GM19452 (cell line): ENCODE results near the gene CCDC185.

ENCODE experiments used
- ATAC-seq: cut with Tn5 transposase; IDR thresholded peaks from one replicate; pipeline ENCODE4 v1.9.1; 2021; ENCODE audit not compliant: unreplicated experiment

The CCDC185 gene

DNA sequence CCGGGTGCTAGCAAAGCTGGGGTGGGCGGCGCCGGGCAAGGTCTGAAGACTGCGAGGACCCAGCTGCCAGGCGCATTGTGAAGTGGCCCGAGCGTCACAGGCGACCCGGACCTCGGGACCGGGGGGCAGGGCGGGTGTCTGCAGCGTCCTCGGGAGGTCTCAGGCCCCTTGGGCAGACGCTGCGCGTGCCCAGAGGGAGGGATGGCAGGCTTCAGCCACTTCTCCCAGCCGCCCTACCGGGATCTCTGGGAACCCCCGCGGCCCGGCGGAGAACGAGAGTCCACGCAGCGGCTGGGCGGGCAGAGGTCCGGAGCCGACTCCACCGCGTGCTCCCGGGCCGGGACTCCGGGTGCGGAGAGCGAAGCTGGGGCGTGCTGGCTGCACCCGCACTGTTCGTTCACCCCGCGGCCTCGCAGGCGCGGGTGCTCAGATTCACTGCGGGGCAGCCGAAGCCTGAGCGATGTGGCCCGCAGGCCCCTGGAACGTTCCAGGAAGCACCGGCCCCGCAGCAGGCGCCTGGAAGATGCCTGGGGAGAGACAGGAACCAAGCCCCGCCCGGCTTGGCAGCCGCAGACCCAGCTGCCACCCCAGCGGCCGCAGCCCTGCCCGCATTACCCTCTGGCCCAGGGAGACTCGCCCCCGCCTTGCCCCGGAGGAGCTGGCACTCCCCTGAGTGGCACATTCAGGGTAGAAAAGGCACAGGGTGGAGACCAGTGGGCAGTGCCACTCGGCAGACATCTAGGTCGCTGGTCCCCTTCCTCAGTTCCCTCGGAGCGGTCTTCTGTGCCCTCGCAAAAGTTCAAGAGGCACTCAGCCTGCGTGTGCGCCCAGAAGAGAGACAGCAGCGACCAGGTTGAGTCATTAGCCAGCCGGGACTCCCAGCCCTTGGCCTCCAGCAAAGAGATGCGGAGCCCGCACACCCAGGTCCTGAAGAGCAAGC, at the start of gene CCDC185:
TSS of gene CCDC185 (plus strand) at position 141 of the 940 bp plus-strand sequence. CDS start at position 202, 61 bp downstream.
- no peak for ATAC-seq

DNA sequence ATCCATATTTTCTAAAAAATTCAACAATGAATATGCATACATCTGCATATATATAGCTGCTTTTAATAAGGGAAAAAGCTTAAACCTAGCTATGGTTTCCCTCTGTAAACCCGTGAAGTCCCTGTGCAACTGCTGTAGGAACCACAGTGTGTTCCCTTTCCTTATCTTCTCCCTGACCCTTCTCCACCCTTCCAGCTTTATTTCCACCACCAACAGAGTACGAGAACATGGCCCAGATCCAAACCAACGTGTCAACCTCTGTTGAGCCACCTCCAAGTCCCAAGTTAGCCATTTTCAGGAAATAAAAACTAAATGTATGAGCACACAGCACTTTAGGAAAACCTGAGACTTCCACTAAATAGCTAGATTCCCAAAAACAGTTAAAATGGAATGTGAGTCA, 49.5 kb upstream of the CCDC185 start:
- no peak for ATAC-seq

DNA sequence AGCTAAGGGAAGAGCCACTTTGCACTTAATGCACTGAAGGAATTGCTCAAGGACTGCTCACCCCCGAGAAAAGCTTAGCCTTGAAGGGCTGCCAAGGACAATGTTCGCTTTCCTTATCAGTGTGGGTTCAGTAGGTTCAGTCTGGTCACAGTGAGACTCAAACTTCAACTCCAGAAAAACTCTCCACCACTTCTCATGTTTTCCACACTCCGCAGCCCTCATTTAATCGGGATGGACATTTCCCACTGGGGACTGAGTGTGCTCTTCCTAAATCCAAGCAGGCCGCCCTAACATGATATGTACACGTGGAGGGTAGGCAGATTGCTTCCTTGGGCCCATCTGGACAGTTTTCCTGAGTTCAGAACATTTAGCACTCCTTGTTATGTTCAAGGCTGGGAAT, 48.7 kb upstream of the CCDC185 start:
- no peak for ATAC-seq

DNA sequence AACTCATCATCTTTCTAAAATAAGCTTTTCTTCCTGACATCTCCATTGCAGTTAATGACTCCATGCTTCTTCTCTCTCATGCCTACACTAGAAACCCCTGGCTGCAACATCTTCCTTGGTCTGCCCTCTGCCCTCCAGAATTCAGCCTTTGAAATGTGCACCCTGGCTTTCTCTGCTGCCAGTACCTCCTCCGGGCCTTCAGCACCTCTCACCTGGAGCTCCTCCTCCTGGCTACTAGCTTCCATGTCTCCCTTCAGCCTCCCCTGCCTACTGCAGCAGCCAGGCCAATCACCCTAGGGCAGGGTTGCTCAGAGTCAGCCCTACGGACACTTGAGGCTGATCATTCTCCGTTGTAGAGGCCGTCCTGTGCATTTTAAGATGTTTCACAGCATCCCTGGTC, 47.5 kb upstream of the CCDC185 start:
- ATAC-seq = no peak

DNA sequence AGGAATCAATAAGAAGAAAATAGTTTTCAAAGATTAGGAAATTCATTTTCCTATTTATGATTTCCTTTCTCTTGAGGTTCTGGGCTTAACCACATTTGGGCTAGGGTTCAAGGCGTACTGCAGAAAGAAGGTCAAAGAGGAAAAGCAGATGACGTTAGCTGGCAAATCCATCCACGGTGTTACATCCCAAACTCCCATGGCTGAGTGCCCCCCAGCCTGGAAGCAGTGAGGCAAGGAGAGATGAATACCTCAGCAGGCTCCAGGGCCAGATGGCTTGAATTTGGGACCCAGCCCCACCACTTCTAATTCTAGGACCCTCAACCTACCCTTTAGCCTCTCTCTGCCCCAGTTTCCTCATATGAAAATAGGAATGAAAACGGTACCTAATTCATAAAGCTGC, 46.9 kb upstream of the CCDC185 start:
- ATAC-seq = no peak

DNA sequence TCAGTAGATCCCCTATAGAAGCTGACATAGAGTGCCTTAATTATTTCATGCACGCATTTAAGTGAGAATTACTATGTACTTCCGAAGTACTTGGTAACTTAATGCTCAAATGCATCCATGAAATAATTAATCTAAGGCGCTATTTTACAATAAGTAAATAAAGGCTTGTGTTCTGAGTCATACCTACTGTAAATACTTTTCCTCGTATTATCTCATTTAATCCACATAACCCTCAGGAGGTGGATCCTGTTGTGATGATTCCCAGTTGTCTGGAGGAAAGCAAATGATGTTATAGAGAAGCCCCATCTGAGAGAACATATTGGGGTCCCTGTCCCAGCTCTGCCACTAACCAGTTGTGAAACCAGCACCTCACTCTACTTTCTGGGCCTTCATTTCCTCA, 45.6 kb upstream of the CCDC185 start:
- no peak for ATAC-seq

DNA sequence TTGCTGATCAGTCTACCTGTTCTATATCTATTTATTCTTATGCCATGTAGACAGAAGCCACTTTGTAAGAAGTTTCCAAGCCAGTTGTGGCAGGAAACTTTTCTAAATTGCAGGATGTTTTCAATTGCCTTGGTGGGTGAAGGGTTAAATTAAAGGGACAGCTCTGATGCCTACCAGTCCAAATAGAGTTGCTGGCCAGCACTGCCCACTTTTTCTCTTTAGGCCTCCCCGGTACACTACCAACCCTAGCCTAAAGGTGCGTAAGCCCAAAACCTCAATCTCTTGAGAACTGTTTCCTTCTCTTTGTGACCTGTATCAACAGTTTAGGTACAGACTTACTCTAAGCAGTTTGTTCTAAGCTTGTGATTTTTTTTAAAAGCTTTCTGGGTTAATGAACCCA, 44.8 kb upstream of the CCDC185 start:
- no peak for ATAC-seq

DNA sequence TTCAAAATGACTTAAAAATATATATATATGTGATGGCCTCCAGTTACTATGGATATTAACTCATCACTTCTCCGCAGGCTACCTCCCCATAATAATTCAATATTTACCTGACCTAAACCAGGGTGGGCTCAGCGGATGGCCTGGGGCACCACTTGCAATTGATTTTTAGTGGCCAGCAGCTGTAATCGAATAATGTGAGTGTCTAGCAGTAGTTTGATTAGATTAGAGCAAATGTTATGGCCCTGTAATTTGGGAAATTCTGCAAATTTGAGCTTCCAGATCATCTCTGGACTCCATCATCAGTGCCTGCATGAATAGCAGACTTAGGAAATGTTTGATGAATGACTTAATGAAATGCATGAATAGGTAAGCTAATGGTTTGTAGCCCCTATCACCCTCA, 44.0 kb upstream of the CCDC185 start:
- no peak for ATAC-seq

DNA sequence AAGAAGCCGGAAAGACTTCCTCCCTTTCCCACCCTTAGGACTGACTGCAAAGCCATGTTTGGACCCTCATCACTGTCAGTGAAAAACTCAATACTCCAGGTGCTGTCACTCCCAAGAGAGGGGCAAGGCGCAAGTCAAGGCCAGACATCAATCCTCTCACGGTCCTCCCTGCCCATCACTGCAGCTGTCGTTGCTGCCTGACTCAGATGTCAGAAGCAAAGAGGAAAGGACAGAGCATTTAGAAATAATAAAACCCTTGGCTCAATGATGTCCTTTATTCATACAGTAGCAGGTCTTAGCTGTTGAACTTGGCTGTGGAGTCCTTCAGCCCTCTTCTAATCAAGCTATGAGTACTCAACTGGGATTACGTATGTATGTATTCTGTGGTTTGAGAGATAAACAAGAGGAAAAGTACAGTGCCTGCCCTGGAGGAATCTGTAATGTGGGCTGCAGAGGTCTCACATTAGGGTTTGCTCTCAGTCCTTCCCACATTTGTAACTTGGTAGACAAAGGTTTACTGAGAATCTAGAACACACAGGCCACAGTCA, 42.8 kb upstream of the CCDC185 start:
- no peak for ATAC-seq

DNA sequence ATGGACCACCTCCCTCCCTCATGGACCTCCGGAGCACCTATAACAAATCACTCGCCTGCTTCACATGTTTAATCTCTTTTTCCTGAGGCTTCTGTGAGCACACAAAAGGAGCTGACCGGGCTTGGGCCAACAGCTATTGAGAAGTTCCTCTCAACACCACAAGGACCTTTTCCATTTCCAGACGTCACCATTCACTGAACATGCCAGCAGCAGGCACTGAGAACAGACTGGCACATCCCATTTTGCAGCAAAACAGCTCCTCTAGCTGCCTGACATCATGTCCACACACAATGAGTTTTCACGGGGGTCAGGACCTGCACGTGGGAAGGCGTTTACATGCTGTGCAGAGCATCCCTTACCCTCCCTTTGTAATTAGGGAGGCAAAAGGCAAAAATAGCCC, 40.3 kb upstream of the CCDC185 start:
- no peak for ATAC-seq

DNA sequence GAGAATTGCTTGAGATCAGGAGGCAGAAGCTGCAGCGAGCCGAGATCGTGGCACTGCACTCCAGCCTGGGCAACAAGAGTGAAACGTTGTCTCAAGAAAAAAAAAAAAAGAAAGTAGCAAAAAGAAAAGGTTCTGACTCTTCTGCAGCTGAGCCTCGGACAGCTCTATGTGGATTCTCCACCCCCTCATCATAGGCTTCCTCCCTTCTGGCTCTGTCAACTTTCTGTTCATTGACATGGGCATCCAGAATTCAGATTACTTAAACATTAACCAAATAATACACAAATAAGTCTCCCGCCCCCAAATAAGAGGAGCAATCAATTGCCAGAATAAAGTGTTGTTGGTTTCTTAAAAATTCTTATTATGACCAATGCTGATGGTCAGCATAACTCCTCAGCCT, 39.3 kb upstream of the CCDC185 start:
- ATAC-seq = no peak

DNA sequence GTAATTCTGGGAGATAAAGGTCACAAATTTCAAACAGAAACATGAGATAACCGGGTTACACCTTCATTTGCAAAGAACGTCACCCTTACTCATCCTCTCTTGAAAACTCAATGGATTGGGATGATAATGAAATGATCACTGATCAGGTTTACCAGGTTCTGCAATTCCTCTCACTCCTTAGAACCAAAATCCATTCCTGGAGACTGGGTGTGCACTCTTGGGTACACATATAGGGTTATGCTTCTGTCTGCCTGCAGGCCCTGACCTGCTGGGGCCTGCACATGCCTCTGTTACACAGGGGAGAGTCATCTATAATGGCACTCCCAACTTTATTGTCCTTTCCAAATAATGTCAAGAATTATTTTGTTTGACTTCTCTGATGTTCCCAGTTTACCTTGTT, 37.5 kb upstream of the CCDC185 start:
- no peak for ATAC-seq

DNA sequence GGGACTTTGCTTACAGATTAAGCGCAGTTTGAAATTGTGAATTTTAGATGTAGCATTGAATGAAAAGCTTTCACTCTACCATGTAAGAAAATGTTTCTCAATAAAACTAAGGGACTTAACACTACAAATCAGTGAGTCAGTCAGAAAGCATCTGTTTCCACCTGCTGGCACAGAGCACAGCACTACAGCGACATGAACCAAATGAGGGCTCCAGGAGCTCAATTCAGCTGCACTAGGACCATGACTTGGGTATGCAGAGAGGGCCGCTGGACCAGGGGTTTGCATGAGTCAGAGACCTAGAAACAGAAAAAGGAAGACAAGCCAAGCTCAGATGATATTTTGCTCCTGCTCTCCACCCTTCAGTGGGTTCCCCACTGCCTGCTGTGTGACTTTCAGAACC, 34.4 kb upstream of the CCDC185 start:
- ATAC-seq = no peak

DNA sequence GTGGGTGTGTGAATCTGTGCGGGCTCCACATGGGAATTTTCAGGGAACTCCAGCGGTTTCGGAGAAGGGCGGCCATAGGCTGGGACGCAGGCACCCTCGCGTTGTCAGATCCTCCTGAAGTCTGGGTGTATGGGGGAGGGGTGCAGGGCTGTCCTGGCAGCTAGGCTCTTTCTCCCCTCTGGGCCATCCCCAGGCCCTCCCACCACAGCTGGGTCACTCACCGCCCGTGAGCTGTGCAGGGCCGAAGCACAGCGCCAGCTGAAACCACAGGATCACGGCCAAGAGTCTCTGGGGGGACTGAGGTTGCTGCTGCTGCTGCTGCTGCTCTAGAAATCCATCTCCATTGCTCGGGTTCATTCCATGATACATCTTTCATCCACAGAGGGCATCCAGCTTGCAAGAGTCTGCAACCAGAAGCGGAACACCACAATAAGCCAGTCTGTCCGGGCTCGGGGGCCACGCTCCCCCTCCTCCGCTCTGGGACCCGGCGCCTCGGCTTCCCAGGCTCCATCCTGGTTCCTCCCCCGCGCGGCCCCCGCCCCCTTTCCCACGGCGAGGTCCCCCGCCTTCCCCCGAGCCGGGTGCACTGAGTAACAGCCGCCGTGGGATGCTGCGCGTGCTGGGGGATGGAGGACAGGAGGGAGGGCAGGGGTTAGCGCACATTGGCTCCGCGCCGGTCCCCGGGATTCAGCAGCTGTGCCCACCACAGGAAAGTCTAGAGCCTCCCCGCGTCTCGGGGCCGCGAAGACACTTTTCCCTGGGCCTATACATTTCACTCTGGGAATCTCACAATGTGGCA, 30.0 kb upstream of the CCDC185 start:
- ATAC-seq = no peak

DNA sequence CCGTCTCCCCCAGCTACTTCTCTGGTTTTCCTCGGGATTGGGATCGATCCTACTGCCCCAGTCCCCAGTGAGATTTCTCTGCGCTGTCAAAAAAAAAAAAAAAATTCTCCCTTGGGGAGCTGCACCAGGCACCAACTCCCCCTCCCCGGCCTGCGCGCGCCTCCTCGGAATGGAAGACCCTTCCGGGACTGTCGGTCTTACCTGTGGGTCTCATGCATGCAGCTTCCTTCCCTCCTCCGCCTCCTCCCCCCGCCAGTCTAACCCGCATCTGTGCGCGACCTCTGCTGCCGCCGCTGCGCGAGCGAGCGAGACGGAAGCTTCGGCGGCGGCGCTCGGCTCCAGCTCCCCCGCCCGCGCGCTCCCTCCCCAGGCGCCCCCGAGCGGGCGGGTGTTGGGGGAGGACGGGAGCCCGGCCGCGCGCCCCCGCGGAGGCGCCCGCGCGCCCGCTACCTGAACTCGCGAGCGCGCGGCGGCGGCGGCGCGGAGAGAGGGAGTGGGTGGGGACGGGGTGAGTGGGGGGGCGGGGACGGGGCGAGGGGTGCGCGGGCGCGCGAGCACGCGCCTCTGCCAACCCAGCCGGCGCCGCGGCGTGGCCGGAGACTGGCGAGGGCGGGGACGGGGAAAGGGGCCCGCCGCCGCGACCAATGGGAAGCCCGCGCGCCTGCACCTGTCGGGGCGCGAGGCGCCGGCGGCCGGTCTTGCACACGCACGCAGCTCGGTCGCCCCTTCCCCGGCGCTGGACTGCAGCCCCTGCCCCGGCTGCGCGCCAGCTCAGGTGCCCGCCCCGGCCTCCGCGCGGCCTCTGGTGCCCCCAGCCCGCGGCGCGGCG, 29.1 kb upstream of the CCDC185 start, which contains the start of gene SUSD4:
TSS of gene SUSD4 (minus strand) at position 321 of the 829 bp plus-strand sequence. CDS start 751 bp downstream, outside the sequence.
- ATAC-seq = no peak

DNA sequence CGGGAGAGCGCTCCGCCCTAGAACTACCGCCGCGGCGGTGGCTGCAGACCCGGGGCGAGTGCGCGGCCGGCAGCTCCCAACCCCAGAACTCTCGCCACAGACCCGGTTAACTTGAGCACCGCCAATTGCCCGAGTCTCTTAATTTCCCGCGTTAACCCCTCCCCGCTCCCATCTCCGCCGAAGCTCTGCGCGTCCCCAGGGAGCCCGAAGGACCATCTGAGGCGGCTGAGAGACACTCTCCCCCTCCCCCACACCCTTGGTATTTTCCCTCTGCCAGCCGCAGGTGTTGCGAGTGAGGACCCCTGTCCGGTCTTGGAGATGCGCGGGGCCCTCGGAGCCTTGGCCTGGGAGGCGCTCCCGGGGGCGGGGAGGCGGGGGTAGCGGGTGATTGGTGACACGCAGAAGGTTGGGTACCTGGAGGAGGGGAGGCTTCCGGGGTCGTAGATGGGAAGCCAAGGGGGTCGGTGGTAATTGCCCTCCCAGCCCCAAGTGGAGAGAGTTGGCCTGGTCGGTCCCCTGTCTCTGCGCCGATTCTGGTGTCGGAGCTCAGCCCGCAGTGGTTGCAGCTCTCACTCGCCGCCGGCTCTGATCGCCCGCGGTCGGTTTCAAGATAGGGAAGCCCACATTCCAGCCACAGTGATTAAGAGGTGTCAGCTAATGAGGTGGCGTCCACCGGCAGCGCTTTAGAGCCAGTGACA, 28.4 kb upstream of the CCDC185 start:
- no peak for ATAC-seq

DNA sequence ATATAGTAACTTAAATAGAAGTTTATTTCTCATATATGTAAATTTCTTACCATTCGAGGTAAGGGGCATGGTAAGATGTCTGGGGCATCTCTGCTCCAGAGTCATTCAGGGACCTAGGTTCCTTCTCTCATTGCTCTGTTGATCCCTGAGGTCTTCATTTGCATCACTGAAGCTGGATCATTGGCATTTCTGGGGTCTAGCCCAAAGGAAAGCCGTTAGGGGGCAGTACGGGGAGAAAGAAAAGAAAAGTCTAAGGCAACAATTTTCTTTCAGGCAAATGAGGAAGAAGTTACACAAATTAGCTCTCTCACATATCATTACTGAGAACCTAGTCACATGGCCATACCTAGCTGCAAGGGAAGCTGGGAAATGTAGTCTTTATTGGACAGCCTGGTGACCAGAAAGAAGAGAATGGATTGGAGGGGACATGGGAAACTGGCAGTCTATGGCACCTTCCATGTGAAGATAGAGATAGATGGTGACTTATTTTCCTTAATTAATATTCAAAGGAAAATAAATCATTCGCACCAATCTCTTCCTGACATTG, 19.1 kb upstream of the CCDC185 start:
- no peak for ATAC-seq

DNA sequence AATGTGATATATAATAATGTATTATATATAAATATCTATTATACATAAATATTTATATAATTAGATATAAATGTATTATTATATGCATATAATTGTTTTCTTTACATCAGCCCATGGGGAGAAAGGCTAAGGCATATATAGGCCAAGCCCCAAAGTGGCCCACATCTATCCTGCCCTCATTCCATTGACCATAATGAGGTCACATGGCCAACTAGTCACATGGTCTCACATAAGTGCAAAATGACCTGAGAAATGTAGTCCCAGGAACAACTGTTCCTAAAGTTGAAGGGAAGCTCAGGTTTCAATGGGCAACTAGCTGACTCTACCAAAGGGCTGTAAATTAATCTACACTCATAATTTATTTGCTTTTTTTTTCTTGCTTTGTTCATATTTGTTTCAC, 14.5 kb upstream of the CCDC185 start:
- ATAC-seq = no peak

DNA sequence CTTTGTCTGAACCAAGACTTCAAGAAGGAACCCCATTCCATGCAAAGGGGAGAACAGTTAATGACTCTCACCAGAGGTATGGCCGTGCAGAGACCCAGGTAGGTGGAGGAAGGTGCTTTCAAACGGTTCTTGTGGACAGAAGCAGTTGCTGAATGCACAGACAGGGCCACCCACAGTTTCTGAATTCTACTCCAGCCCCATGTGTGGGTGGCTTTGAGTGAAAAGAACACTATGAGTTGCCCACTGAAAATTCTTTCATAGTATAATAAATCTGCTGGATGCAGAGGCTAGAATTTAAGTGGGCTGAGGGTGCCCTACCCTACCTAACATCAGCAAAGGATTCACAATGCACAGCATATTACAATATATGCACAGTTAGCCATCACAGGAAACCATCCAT, 7.2 kb upstream of the CCDC185 start:
- ATAC-seq = no peak

DNA sequence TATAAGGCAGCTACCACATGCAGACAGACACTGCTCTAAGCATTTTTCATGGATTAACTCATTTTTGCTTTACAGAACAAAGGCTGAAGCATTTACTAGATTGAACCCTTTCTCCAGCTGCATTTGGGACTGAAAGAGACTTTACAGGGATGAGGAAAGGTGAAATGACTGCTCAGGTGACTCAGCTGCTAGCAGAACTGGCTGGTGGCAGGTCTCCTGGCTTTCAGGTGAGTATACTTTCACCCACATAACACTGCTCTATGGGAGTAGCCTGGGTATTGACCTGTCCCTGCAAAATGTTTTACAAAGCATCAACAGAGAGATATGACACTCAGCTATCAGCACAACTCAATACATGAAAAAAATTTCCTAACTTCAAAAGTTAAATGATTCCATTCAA, 2.6 kb upstream of the CCDC185 start:
- no peak for ATAC-seq
